ENCODE results near the gene SORCS2.

Gene SORCS2

DNA sequence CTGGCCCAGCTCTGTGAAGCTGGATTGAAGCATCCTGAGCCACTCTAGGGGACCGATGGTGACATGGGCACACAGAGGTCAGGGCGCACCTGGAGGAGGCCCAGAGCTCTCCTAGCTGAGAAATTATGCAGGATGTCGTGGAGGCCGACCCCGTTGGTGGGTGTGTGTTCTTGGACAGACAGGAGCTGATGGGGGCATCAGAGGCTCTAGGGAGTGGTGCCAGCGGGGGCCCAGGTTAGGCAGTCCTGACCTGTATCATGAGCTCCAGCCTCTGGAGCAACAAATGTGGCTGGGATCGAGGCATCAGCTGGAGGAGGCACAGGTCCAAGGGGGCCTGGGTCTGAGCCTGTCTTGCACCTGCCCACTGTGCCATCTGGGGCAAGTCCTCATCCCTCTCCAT lies 367.0 kb downstream of the SORCS2 start:
- TF ChIP-seq FOXP2 (optimal IDR thresholded peaks at IDR 0.05; ENCODE audit: borderline replicate concordance, extremely low read depth, extremely low read length, insufficient read depth): no peak
- no peak for TF ChIP-seq SIN3A (IDR thresholded peaks at IDR 0.05; ENCODE audit: borderline replicate concordance, insufficient read depth, low read length)
- no peak for TF ChIP-seq POLR2AphosphoS5 (IDR thresholded peaks at IDR 0.05; ENCODE audit: low read depth, low read length)
- TF ChIP-seq TAF1 (IDR thresholded peaks at IDR 0.05; ENCODE audit: borderline replicate concordance, insufficient read depth, low read length): no peak
- TF ChIP-seq, protein P1, sequence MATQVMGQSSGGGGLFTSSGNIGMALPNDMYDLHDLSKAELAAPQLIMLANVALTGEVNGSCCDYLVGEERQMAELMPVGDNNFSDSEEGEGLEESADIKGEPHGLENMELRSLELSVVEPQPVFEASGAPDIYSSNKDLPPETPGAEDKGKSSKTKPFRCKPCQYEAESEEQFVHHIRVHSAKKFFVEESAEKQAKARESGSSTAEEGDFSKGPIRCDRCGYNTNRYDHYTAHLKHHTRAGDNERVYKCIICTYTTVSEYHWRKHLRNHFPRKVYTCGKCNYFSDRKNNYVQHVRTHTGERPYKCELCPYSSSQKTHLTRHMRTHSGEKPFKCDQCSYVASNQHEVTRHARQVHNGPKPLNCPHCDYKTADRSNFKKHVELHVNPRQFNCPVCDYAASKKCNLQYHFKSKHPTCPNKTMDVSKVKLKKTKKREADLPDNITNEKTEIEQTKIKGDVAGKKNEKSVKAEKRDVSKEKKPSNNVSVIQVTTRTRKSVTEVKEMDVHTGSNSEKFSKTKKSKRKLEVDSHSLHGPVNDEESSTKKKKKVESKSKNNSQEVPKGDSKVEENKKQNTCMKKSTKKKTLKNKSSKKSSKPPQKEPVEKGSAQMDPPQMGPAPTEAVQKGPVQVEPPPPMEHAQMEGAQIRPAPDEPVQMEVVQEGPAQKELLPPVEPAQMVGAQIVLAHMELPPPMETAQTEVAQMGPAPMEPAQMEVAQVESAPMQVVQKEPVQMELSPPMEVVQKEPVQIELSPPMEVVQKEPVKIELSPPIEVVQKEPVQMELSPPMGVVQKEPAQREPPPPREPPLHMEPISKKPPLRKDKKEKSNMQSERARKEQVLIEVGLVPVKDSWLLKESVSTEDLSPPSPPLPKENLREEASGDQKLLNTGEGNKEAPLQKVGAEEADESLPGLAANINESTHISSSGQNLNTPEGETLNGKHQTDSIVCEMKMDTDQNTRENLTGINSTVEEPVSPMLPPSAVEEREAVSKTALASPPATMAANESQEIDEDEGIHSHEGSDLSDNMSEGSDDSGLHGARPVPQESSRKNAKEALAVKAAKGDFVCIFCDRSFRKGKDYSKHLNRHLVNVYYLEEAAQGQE (IDR thresholded peaks at IDR 0.05; ENCODE audit: insufficient read depth in 1 of 2, low read depth in 2 of 2, low read length in 2 of 2): no peak

DNA sequence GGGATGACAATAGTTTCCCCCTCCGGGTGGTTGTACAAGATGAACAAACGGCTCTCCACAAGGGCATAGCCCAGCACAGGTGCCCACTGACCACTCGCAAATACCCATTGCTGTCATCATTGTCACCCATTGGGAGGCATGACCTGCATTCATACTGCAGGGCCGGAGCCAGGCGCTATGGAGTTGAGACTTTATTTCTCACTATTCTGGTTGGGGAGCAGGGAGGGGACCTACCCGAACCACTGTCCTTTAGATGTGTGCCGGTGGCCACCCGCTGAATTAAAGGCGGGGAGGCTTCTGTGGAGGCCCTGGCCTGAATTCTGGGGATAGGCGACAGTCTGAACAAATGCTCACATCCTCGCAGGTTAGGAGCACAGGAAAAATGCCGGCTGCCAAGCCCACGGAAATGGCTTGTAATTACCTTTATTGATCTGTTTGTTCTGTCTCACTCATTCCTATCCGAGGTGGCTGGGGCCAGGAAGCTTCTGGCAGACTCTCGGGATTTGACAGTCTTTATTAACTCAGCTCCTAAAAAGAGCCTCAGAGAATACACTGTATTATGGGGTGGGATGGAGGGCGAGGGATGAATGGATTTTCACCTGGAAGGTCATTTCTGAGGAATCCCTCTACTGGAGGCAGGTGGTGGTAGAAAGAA lies 367.5 kb downstream of the SORCS2 start:
- no peak for TF ChIP-seq SIN3A (IDR thresholded peaks at IDR 0.05; ENCODE audit: borderline replicate concordance, insufficient read depth, low read length)

GRCh38 chr4:7561557-7561956 lies 369.2 kb downstream of the SORCS2 start:
- TF ChIP-seq, protein P1 (IDR thresholded peaks at IDR 0.05; ENCODE audit: insufficient read depth in 1 of 2, low read depth in 2 of 2, low read length in 2 of 2): no peak
- no peak for TF ChIP-seq SIN3A (IDR thresholded peaks at IDR 0.05; ENCODE audit: borderline replicate concordance, insufficient read depth, low read length)
- TF ChIP-seq FOXP2 (optimal IDR thresholded peaks at IDR 0.05; ENCODE audit: borderline replicate concordance, extremely low read depth, extremely low read length, insufficient read depth): no peak
- TF ChIP-seq POLR2AphosphoS5 (IDR thresholded peaks at IDR 0.05; ENCODE audit: low read depth, low read length): no peak
- TF ChIP-seq TAF1 (IDR thresholded peaks at IDR 0.05; ENCODE audit: borderline replicate concordance, insufficient read depth, low read length): no peak

DNA sequence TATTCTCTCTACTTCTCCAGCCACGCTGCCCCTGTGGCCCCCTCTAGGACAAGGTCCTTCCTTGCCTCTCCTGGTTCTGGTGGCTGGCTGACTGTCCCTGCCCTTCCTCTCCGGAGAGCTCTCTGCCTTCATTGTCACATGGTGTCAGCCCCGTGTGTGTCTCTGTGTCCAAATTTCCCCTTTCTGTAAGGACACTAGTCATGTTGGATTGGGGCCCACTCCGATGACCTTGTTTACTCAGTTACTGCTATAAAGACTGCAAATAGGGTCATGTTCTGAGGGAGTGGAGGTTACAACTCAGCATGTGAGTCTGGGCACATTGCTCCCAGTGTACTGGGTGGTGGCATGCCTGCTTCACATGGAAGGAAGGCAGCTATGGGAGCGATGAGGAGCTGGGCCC lies 371.9 kb downstream of the SORCS2 start:
- no peak for TF ChIP-seq SIN3A (IDR thresholded peaks at IDR 0.05; ENCODE audit: borderline replicate concordance, insufficient read depth, low read length)
- TF ChIP-seq POLR2AphosphoS5 (IDR thresholded peaks at IDR 0.05; ENCODE audit: low read depth, low read length): no peak

DNA sequence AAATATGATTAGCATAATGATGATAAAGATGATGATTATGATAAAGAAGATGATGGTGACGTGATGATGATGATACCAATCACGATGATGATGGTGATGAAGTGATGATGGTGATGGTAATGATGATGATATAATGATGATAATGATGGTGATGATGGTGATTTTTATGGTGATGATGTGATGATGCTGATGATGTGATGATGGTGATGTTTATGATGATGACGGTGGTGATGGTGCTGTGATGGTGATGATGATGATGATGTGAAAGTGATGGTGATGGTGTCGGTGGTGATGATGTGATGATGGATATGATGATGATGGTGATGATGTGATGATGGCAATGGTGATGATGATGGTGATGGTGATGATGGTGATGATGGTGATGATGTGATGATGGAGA lies 373.1 kb downstream of the SORCS2 start:
- TF ChIP-seq SIN3A (IDR thresholded peaks at IDR 0.05; ENCODE audit: borderline replicate concordance, insufficient read depth, low read length) (no peak), POLR2AphosphoS5 (IDR thresholded peaks at IDR 0.05; ENCODE audit: low read depth, low read length) (no peak), FOXP2 (optimal IDR thresholded peaks at IDR 0.05; ENCODE audit: borderline replicate concordance, extremely low read depth, extremely low read length, insufficient read depth) (no peak), TAF1 (IDR thresholded peaks at IDR 0.05; ENCODE audit: borderline replicate concordance, insufficient read depth, low read length) (no peak)
- TF ChIP-seq, protein P1 (IDR thresholded peaks at IDR 0.05; ENCODE audit: insufficient read depth in 1 of 2, low read depth in 2 of 2, low read length in 2 of 2): no peak

- TF ChIP-seq TAF1 (IDR thresholded peaks at IDR 0.05; ENCODE audit: borderline replicate concordance, insufficient read depth, low read length): no peak
- TF ChIP-seq, protein P1 (IDR thresholded peaks at IDR 0.05; ENCODE audit: insufficient read depth in 1 of 2, low read depth in 2 of 2, low read length in 2 of 2): no peak
- no peak for TF ChIP-seq SIN3A (IDR thresholded peaks at IDR 0.05; ENCODE audit: borderline replicate concordance, insufficient read depth, low read length)
- no peak for TF ChIP-seq FOXP2 (optimal IDR thresholded peaks at IDR 0.05; ENCODE audit: borderline replicate concordance, extremely low read depth, extremely low read length, insufficient read depth)
- TF ChIP-seq POLR2AphosphoS5 (IDR thresholded peaks at IDR 0.05; ENCODE audit: low read depth, low read length): no peak
These were observed 377.8 kb downstream of the SORCS2 start for GRCh38 chr4:7569810-7570783.

Data from PFSK-1 (cell line).